GM21447 (cell line): Measurements from ENCODE around the gene PRLR.
A peak's percentile ranks its signal among the peaks of the same experiment; 100 is the strongest.

Experiments
- ATAC-seq: cut with Tn5 transposase; IDR thresholded peaks from one replicate; pipeline ENCODE4 v1.9.1; 2021; ENCODE audit not compliant: unreplicated experiment

PRLR gene

DNA sequence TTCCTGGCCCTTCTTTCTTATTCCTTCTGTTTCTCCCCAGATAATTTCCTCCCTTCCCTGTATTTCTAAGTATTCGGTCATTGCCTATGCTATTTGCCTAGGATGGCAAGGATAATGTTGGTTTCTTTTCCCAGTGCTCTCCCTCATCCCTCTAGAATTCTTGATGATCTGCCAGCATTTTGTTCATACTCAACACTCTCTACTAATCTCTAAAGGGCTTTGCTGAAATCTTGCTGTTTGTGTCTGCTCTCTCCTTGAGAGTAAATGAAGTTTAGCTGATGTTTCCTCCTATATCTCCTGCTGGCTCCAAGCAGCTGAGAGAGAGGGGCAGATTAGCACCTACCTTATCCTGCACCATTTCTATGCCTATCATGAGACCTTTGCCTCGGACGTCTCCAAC lies 220.6 kb downstream of the PRLR start:
- no peak for ATAC-seq

DNA sequence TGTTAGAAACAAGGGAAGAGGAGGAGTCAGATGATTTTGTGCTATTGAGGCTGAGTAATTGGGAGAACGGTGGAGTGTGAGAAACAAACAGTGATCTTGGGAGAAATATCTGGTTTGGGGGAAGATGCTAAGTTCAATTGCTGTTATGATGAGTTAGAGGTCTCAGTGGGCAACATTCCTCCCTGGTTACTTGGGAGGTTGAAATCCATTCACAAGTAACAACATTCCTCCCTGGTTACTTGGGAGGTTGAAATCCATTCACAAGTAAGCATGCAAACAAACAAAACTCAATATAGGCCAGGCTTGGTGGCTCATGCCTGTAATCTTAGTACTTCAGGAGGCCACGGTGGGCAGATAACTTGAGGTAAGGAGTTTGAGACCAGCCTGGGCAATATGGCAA lies 221.3 kb downstream of the PRLR start:
- no peak for ATAC-seq

DNA sequence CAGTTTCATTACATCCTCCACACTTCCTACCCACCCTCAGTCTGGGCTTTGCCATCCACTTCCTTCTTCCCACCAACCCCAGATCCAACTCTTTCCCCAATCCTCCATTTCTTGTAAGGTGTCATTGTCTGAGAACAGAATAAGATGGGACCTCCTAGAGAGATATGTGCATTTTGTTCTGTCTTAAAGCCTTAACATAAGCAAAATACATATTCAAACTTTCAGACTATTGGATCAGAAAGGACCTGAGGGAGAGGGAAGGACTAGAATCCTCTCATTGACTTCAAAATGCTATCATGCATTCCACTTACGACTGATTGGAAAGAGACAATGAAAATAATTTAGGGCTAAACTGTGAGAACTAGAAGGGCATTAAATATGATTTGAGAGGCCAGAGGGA lies 225.5 kb downstream of the PRLR start:
- ATAC-seq: no peak

DNA sequence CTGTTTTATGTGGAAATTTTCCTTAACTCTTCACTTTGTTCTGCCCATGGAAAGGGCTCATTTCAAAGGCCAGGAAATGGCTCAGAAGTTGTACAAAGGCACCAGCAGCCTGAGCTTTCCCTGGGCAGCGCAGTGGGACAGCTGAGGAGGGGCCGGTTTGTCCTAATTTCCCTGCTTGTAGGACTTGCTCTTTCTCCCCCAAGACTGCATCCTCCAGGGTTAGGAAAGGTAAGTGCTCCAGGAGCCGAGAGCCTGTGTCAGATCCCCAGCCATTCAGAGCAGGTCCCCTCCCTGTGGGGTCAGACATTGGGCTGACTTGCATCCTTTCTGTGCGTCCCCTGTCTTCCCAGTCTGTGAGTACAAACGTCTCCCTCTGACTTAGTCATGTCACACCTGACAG lies 226.1 kb downstream of the PRLR start:
- no peak for ATAC-seq

DNA sequence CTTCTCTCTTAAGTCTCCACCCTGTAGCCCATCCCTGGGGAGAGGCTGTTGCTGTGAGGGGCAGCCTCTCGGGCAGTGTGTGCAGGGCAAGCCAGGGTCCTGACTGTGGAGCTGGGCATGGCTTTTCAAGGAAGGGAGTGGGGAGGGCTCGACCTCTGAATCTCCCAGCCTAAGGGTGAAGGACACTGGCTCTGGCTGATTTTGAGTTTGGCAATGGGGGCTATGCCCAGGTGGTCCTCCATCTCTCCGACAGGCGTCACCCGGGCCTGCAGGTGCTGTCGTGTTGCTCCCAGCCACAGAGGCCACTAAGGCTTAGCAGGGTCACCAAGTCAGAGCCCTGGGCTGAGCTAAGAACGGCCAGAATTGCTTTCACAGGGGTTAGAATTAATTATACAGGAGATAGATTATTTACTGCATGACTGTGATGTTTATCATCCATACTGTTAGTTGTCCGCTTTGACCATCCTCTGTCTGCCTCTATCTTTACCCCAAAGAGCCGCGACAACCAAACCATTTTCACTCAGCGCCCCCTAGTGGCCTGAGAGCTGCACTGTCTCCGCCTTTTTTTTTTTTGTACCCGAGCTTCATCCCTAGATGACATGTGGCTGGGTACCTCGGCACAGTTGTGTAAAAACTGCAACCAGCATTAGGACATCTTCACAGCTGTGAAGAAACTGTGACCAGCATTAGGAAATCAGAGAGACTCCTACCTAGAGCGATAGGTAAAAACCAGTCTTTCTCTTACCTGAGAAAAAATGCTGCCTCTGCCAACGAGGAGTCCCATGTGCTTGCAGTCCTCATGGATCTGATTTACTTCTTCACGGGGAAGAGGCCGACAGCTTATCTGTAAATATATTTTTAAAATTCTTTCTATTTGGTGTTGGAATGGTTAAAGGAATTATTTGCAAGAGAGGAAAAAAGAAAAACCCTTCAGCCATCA lies 227.0 kb downstream of the PRLR start:
- ATAC-seq: peak; percentile 67

DNA sequence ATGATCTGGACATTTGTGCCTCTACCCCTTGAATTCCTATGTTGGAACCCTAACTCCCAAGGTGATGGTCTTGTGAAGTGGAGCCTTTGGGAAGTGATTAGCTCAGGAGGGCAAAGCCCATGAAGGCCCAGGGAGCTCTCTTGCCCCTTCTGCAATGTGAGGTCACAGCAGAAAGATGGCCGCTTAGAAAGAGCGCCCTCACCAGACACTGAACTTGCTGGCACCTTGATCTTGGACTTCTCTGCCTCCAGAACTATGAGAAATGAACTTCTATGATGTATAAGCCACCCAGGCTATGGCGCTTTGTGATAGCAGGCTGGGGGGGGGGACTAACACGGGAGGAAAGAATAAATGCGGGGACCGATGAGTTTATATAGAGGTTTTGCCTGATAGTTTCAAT lies 227.8 kb downstream of the PRLR start:
- ATAC-seq: no peak

DNA sequence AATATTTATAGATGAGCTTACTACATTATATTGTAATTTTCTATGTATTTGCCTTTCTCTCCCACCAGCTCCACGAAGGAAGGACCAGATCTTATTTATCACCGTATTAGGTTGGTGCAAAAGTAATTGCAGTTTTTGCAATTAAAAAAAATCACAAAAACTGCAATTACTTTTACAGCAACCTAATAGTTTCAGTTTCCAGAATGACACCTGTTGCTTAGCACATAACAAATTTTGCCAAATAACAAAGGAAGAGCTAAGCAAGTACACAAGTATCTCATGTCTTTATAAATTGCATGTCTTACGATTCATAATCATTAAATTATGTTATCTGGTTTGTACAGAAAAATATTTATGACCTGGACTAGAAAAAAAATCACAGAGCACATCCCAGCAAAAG lies 228.4 kb downstream of the PRLR start:
- no peak for ATAC-seq
